Measurements from ENCODE around the gene FAF1.

FAF1 gene

DNA sequence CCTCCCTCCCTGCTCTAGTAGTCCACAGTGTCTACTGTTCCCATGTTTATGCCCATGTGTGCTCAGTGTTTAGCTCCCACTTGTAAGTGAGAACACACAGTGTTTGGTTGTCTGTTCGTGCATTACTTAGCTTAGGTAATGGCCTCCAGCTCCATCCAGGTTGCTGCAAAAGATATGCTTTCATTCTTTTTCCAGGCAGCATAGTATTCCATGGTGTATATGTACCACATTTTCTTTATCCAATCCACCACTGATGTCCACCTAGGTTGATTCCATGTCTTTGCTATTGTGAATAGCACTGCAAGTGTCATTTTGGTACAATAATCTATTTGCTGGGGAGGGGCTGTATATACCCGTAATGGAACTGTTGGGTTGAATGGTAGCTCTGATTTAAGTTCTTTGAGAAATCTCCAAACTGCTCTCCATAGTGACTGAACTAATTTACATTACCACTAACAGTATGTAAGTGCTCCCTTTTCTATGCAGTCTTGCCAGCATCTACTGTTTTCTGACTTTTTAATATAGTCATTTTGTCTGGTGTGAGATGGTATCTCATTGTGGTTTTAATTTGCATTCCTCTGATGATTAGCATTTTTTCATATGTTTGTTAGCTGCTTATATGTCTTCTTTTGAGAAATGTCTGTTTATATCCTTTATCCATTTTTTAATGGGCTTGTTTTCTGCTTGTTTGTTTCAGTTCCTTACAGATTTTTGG is 344.9 kb downstream of the FAF1 start:
- Histone ChIP-seq H3K36me3 (no peaks in the 10 kb centered on the region), H3K27ac (no peak overlapping the region), H3K4me3 (no peak overlapping the region), H3K27me3 (no peaks in the 10 kb centered on the region), H3K4me1 (no peaks in the 10 kb centered on the region), H3K9me3 (no peaks in the 10 kb centered on the region)
- DNase-seq, result no peak
- intact Hi-C loops (cut with DNase I; ENCODE audit: low total_unique reads), result no loop called here
- TF ChIP-seq, protein P1, sequence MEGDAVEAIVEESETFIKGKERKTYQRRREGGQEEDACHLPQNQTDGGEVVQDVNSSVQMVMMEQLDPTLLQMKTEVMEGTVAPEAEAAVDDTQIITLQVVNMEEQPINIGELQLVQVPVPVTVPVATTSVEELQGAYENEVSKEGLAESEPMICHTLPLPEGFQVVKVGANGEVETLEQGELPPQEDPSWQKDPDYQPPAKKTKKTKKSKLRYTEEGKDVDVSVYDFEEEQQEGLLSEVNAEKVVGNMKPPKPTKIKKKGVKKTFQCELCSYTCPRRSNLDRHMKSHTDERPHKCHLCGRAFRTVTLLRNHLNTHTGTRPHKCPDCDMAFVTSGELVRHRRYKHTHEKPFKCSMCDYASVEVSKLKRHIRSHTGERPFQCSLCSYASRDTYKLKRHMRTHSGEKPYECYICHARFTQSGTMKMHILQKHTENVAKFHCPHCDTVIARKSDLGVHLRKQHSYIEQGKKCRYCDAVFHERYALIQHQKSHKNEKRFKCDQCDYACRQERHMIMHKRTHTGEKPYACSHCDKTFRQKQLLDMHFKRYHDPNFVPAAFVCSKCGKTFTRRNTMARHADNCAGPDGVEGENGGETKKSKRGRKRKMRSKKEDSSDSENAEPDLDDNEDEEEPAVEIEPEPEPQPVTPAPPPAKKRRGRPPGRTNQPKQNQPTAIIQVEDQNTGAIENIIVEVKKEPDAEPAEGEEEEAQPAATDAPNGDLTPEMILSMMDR (IDR thresholded peaks at IDR 0.05), result no peak

DNA sequence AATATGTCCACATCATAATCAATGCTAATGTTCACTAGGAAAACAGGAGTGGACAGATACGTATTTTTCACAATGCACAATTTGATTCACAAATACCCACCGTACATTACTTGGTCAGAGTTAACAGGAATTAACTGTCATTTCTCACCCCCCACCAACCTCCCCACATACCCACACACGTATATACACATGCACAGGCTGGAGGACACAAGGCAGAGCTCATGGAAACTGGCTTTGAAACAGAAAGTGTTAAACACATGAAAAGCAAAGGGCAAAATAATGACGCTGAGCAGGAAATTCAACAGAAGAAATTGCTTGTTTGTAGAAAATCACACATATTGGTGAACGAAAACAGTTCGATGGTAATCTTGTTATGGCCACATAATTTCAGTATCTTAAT is 348.4 kb downstream of the FAF1 start:
- no peak for DNase-seq
- TF ChIP-seq, protein P1 (IDR thresholded peaks at IDR 0.05), result no peak
- Histone ChIP-seq H3K4me1 (no peaks in the 10 kb centered on the region), H3K27me3 (no peaks in the 10 kb centered on the region), H3K27ac (no peak overlapping the region), H3K9me3 (no peaks in the 10 kb centered on the region), H3K36me3 (no peaks in the 10 kb centered on the region), H3K4me3 (no peak overlapping the region)
- intact Hi-C loops (cut with DNase I; ENCODE audit: low total_unique reads), result no loop called here

DNA sequence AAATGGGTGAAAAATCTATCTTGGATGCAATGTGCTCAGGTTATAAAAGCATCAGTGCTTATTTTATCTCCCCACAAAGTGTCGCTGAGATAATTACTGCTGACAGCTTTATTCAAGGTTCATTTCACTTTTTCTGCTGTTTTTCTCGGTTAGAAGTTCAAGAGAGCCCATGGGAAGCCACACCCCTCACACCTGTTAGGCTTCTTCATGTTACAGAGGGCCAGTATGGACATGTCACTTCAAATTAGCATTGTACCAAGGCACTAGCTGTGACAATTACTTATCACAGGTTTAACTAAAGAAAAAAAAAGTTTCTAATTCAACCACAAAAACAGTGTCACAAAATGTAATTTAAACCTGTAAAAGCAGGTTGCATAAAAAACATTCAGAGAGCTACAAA is 349.5 kb downstream of the FAF1 start:
- Histone ChIP-seq H3K4me3 (no peak overlapping the region), H3K27me3 (no peaks in the 10 kb centered on the region), H3K27ac (no peak overlapping the region), H3K9me3 (no peaks in the 10 kb centered on the region), H3K36me3 (no peaks in the 10 kb centered on the region), H3K4me1 (no peaks in the 10 kb centered on the region)
- TF ChIP-seq, protein P1 (IDR thresholded peaks at IDR 0.05), result no peak
- intact Hi-C loops (cut with DNase I; ENCODE audit: low total_unique reads), result no loop called here
- no peak for DNase-seq

DNA sequence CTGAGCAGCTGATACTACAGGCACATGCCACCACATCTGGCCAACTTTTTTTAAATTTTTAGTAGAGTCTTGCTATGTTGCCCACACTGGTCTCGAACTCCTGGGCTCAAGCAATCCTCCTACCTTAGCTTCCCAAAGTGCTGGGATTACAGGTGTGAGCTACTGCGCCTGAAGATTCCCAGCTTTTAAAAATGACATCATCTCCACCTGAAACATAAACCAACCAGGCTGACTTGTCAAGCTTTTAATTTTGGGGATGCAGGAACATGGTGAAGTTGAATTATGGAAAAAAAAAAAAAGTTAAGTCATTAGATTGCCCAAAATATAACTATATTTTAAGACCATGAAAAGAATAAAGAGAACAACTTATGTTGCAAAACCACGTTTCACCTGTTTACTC is 350.6 kb downstream of the FAF1 start:
- DNase-seq, result no peak
- intact Hi-C loops (cut with DNase I; ENCODE audit: low total_unique reads), result no loop called here
- no peak overlapping the region for H3K4me3 ChIP-seq
- TF ChIP-seq, protein P1 (IDR thresholded peaks at IDR 0.05), result no peak
- no peaks in the 10 kb centered on the region for H3K9me3 ChIP-seq
- no peaks in the 10 kb centered on the region for H3K27me3 ChIP-seq
- no peaks in the 10 kb centered on the region for H3K36me3 ChIP-seq
- no peaks in the 10 kb centered on the region for H3K4me1 ChIP-seq
- no peak overlapping the region for H3K27ac ChIP-seq

DNA sequence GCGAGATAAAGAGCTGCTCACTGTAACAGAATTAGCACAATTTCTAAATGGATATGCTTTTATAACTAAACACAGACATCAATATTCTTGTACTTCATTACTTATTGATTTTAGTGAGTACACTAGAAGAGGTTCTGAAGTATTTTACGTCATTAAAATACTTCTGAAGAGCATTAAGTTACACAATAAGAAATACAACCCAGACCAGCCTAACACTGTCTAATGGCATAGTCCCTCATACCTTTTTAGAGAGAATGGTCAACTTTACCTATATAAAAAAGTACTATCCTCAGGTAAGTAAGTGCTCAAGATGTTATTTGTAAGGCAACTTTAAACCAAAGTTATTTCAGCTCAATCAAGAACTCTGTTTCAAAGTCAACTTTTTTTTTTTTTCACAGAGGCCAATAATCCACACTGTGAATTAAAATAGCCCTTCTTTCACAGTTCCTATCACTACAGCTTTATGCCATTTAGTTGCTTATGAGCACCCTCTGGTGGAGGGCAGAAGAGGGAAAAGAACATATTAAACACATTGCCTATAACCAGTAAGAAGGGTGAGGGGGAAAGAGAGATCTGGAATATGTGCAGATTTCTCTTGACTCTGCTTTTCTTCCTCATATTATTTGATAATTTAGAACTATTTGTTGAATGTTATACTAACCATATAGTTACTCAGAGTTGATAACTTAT is 354.7 kb downstream of the FAF1 start:
- H3K4me1 ChIP-seq, result peaks cover 0 to 16% (median 10%) of the 10 kb centered on the region in 4 donors
- no peaks in the 10 kb centered on the region for H3K9me3 ChIP-seq
- no peaks in the 10 kb centered on the region for H3K27me3 ChIP-seq
- TF ChIP-seq, protein P1 (IDR thresholded peaks at IDR 0.05), result no peak
- no peak overlapping the region for H3K4me3 ChIP-seq
- no peaks in the 10 kb centered on the region for H3K36me3 ChIP-seq
- no peak for DNase-seq
- H3K27ac ChIP-seq, result no peak overlapping the region
- intact Hi-C loops (cut with DNase I; ENCODE audit: low total_unique reads), result no loop called here

Measured in tibial artery (tissue), 4 donors.